Duodenal mucosa (tissue), 2 donors: ENCODE data around the gene MEF2C.
A peak's percentile ranks its signal among the peaks of the same experiment; 100 is the strongest.

Experiments
- H3K27ac ChIP-seq: one replicate; pipeline ENCODE4 v1.7.0; 2013; ENCODE audit warnings: low read depth, low read length
- H3K27me3 ChIP-seq, 2 donors: one replicate each; pipeline ENCODE4 v1.7.0; 2013; ENCODE audit warnings: low read length in 2 of 2, control low read depth in 1 of 2; ENCODE audit not compliant: insufficient read depth in 2 of 2, control insufficient read depth in 1 of 2
- H3K36me3 ChIP-seq, 2 donors: one replicate each; pipeline ENCODE4 v1.7.0; 2013; ENCODE audit warnings: low read length in 2 of 2, control low read depth in 1 of 2; ENCODE audit not compliant: insufficient read depth in 2 of 2, control insufficient read depth in 1 of 2
- H3K4me1 ChIP-seq, 2 donors: one replicate each; pipeline ENCODE4 v1.7.0; 2013; ENCODE audit warnings: low read length in 2 of 2, control low read depth in 1 of 2; ENCODE audit not compliant: insufficient read depth in 2 of 2, control insufficient read depth in 1 of 2
- H3K4me3 ChIP-seq, 2 donors: one replicate each; pipeline ENCODE4 v1.7.0; 2013; ENCODE audit warnings: low read length in 2 of 2, low read depth in 1 of 2
- H3K9ac ChIP-seq, 2 donors: one replicate each; pipeline ENCODE4 v1.7.0; 2013; ENCODE audit warnings: low read length in 2 of 2, low read depth in 1 of 2
- H3K9me3 ChIP-seq, 2 donors: one replicate each; pipeline ENCODE4 v1.7.0; 2013; ENCODE audit warnings: low read length in 2 of 2, control low read depth in 1 of 2; ENCODE audit not compliant: control insufficient read depth in 1 of 2

MEF2C gene

DNA sequence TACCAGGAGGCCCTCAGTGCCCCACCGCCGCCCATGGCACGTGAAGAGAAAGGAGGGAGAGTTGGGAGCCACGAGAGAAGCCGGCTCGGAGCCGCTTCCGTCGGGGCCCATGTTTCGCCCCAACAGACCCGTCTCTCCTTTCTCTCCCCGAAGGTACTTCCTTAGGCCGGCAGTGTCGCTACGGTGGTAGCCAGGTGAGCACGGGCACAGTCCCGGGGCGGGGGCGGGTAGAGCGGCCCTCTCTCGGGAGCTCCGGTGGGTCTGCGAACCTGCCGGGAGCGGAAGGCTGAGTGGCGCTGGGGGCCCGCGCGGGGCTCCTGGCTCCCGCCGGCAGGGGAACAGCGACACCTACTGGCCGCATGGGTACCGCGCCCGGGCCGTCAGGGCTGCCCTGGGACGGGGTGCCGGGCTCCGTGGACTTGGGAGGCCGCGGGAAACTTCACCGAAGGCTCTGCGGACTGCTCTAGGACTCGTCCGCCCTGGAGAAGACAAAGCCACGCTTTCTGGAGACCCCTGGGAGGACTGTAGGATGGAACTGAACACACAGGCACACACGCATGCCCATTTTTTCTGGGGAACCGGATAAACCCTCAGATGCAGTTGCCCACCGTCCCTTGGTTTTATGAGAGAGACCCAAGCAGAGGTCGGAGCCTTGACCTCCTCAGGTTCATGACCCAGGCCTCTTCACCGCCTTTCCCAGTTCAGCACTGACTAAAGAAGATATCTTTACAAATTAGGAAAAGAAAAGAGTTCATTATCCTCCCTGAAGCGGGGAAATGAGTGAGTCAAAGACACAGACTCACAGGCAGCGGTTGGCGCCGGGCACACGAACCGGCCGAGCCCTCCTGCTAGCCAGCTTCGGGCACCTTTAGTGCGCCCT, 202.5 kb downstream of the MEF2C start:
- H3K36me3 ChIP-seq = no peaks in the 10 kb centered on the region
- H3K27ac ChIP-seq = no peak overlapping the region
- H3K4me1 ChIP-seq = peaks cover 4 to 8% of the 10 kb centered on the region in 2 donors
- no peaks in the 10 kb centered on the region for H3K9me3 ChIP-seq
- peak overlapping the region; percentile 35 to 59 for H3K4me3 ChIP-seq
- peaks cover 73 to 89% of the 10 kb centered on the region in 2 donors for H3K27me3 ChIP-seq
- no peak overlapping the region for H3K9ac ChIP-seq

DNA sequence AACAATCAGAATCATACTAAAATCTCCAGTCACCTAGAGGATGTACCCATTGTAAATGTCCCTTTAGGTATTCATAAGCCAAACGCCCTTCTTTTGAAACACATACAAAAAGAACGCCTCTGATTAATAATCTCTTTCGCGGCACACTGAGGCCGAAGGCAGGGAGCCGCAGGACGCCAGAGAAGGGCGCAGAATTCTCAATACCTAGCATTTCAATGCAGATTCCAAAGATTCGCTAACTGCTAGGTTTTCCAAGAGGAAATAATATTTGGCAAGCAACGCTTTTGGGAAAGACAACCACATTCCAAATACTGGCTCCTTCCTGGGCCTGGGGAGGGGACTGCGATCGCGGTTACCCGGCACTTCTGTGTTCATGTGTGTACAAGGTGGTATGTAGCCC, 203.3 kb downstream of the MEF2C start:
- no peaks in the 10 kb centered on the region for H3K36me3 ChIP-seq
- peaks cover 73 to 89% of the 10 kb centered on the region in 2 donors for H3K27me3 ChIP-seq
- H3K4me3 ChIP-seq = no peak overlapping the region
- no peak overlapping the region for H3K9ac ChIP-seq
- no peak overlapping the region for H3K27ac ChIP-seq
- peaks cover 11 to 16% of the 10 kb centered on the region in 2 donors for H3K4me1 ChIP-seq
- H3K9me3 ChIP-seq = no peaks in the 10 kb centered on the region

DNA sequence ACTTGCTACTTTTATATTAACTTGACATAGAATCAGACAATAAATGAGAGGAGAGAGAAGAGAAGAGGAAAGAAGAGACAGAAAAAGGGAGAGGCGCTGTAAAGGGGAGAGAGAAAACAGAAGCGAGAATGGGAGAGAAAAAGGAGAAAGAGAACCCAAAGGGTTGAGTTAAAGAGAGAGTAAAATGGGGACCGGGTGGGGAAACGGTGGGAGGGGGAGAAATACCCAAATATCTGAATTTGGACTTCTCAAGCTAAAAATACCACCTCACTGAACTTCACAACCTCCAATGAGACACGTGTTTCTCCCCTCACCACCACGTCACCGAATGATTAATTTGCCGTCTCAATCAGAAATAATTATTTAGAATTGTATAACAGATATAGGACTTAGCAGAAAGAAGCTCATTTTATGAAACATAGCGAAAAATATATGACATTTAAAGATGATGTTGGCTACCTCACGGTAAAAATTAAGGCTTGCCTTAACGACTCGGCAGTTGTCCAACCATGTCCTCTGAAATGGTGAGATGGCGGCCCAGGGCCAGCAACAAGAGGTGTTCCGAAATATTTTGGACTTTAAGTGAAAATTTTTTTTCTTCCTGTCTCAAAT, 204.1 kb downstream of the MEF2C start:
- H3K4me1 ChIP-seq = peaks cover 11 to 21% of the 10 kb centered on the region in 2 donors
- H3K27ac ChIP-seq = no peak overlapping the region
- H3K36me3 ChIP-seq = no peaks in the 10 kb centered on the region
- no peak overlapping the region for H3K9ac ChIP-seq
- no peak overlapping the region for H3K4me3 ChIP-seq
- H3K9me3 ChIP-seq = no peaks in the 10 kb centered on the region
- H3K27me3 ChIP-seq = peaks cover 71 to 89% of the 10 kb centered on the region in 2 donors

DNA sequence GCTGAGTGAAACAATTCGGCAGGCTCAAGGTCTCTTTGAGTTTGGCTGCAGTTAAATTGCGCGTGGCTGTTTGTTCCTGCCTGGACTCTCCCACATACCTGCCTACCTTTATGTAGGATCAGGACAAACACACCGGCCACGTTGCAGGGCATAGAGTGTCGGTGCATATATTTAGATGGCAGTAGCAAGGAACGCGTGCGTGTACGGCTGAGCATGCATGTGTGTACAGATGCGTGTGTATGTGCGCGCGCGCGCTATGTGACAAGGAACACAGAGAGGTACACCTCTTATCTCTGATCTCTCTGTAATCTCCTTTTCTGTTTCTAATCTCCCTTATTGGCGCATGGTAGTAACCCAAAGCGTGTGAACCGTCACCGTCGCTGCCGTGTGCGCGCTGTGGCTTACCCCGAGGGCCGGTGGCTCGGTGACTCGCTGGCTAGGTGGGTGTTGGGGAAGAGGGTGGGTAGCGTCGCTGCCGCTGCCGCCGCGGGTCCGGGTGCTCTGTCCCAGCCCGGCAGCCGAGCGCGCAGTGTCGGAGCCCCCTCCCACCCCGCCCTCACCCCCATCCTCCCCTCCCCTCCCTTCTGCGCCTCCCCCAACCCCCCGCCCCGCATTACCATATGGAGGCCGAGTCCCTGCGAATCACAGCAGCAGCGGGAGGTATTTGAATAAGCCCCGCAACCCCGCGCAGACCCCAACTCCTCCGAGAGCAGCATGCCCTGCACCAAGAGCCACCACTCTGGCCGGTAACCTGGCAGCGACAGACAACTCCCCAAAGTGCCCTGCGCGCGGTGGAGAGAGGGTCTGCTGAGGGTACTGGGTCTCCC, 204.8 kb downstream of the MEF2C start:
- no peak overlapping the region for H3K4me3 ChIP-seq
- H3K27me3 ChIP-seq = peaks cover 70 to 89% of the 10 kb centered on the region in 2 donors
- H3K4me1 ChIP-seq = peaks cover 11 to 21% of the 10 kb centered on the region in 2 donors
- H3K9me3 ChIP-seq = no peaks in the 10 kb centered on the region
- no peak overlapping the region for H3K27ac ChIP-seq
- H3K9ac ChIP-seq = no peak overlapping the region
- H3K36me3 ChIP-seq = no peaks in the 10 kb centered on the region

DNA sequence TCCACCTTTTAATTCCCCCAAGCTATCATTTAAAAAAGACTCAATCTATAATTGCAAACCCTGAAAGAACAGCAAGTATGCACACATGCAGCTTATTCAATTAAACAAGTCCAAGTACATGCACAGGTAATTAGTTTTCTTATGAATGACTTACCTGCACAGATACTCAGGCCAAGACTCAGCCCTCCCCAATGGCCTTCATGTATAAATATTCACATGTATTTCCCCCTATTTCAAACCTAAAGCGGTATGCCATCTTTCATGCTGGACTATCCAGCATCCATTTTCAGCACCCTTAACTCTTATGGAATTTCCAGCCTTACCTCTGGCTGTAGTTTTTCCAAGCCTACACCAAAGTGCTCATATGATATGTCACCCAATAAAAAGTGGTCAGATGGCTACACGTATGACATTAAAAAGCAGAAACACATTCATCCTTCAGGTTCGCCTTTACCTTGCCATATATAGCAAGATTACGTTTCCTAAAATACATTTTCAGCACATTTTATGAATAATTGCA, 205.5 kb downstream of the MEF2C start:
- H3K4me3 ChIP-seq = no peak overlapping the region
- H3K9me3 ChIP-seq = no peaks in the 10 kb centered on the region
- no peak overlapping the region for H3K27ac ChIP-seq
- H3K36me3 ChIP-seq = no peaks in the 10 kb centered on the region
- H3K9ac ChIP-seq = no peak overlapping the region
- H3K4me1 ChIP-seq = peaks cover 11 to 21% of the 10 kb centered on the region in 2 donors
- H3K27me3 ChIP-seq = peaks cover 70 to 89% of the 10 kb centered on the region in 2 donors

DNA sequence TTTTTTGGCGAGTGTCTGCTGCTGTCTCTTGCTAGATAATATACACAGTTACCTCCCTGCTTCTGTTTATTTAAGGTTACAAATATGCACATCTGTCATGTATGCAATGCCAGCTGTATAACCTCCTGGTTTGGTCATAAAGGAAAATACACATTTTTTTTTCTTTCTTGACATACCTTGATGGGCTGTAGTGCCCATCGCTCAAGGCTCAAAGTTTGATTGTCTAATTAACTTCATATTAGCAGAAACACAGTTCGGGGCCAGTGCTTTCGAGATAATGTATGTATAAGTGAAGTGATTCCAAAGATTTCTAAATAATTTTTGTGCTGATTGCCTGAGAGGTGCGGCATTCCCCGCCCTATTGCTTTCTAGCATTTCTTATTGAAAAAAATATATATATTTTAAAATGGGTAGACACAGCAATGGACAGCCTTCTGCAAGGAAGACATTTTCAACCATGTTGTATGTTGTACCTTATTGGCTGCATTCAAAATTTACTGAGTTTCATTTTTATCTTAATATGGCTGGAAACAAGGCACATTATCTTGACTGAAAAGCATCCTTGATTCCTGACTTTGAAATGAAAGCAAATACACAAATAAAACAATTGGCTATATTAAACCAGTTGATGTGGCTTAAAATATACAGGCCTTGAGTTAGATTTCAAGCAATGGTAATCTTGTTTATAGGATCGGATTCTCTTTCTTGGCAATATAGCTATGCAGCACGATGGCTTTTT, 206.2 kb downstream of the MEF2C start:
- H3K36me3 ChIP-seq = no peaks in the 10 kb centered on the region
- H3K4me3 ChIP-seq = peak overlapping the region in 1 of 2 donors; percentile 61
- no peaks in the 10 kb centered on the region for H3K9me3 ChIP-seq
- peaks cover 11 to 21% of the 10 kb centered on the region in 2 donors for H3K4me1 ChIP-seq
- H3K9ac ChIP-seq = no peak overlapping the region
- H3K27me3 ChIP-seq = peaks cover 73 to 90% of the 10 kb centered on the region in 2 donors
- no peak overlapping the region for H3K27ac ChIP-seq

DNA sequence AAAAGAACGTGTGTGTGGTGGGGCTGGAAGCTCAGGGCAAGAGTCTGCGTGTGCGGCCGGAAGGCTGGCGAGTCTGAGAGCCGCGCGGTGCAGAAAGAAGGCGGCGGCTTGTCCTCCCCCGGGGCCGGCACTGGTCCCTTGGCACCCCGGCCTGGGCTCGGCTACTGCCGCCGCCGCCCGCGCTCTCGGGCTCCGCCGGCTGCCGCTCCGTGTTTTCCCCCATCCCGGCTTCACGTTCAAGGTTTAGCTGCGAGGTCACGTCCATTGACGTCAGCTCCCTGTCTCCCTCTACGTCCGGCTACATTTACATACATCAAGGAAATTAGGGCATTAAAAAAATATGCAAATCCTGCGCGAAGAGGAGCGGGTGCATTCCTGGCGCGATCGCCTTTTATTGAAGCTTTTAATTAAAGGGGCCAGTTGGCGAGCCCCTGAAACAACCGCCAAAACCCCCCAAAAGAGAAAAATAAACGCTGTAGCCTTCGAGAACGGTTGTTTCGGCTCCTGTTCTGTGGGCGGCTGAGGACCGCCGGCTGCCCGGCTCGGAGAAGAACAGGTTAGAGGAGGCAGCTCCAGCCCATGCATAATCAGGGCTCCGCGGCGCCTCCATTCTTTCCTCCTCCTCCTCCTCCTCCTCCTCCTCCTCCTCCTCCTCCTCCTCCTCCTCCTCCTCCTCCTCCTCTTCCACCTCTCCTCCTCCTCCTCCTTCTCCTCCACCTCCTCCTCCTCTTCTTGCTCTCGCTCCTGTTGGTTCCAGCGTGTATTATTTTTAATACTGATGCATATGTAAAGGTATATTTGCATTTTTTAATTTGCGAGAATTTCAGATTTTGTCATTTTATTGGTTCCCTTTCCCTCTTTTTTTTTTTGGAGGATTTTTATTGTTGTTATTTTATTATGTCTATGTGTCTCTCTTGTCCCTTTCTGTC, 207.0 kb downstream of the MEF2C start:
- H3K27ac ChIP-seq = no peak overlapping the region
- H3K9ac ChIP-seq = peak overlapping the region in 1 of 2 donors; percentile 24
- peaks cover 74 to 90% of the 10 kb centered on the region in 2 donors for H3K27me3 ChIP-seq
- peak overlapping the region; percentile 19 to 61 for H3K4me3 ChIP-seq
- H3K9me3 ChIP-seq = no peaks in the 10 kb centered on the region
- no peaks in the 10 kb centered on the region for H3K36me3 ChIP-seq
- peaks cover 11 to 21% of the 10 kb centered on the region in 2 donors for H3K4me1 ChIP-seq

DNA sequence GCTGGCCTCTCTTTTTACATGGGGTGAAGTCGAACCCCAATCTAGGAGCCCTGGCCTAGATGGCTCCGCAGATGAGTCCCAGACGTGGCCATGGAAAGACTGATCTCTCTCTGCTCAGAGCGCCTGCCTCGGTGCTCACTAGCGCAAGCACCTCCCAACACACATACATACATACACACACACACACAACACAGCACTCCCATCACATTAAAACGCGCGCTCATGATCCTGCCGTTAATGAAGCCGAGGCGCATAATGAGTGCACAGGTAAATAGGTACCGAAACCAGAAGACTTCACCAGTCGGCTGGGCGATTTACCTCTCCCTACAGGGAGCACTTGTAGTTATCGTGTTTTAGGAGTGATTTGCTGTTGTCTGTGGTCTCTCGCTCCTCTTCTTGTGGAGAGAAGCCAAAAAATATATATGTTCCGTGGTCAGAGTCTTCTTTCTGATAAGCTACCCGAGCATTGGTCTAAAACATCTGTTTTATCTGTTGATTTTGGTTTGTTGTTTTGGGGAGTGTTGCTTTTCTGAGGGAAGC, 207.7 kb downstream of the MEF2C start:
- H3K4me1 ChIP-seq = peaks cover 8 to 16% of the 10 kb centered on the region in 2 donors
- H3K36me3 ChIP-seq = no peaks in the 10 kb centered on the region
- H3K9ac ChIP-seq = peak overlapping the region; percentile 12 to 24
- H3K9me3 ChIP-seq = no peaks in the 10 kb centered on the region
- no peak overlapping the region for H3K27ac ChIP-seq
- H3K4me3 ChIP-seq = peak overlapping the region; percentile 19 to 61
- H3K27me3 ChIP-seq = peaks cover 74 to 90% of the 10 kb centered on the region in 2 donors
